ENCODE results near the gene DISP3.

DNA sequence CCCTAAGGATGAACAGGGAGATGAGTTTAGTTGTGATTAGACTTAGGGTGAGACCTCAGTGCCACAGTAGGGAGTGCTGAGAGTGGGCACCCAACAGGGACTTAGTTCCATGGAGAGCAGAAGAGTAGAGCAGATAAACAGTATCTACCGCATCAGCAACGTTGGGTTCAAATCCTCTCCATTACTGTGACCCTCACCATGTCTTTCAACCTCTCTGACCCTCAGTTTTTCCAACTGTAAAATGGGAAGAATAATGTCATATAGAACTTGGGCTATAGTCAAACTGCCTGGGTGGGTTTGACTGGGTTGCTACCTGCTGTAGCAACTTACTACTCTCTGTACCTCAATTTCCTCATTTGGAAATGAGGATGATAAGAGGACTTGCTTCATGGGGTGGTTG, 6.7 kb upstream of the DISP3 start:
- TF ChIP-seq, protein P1, sequence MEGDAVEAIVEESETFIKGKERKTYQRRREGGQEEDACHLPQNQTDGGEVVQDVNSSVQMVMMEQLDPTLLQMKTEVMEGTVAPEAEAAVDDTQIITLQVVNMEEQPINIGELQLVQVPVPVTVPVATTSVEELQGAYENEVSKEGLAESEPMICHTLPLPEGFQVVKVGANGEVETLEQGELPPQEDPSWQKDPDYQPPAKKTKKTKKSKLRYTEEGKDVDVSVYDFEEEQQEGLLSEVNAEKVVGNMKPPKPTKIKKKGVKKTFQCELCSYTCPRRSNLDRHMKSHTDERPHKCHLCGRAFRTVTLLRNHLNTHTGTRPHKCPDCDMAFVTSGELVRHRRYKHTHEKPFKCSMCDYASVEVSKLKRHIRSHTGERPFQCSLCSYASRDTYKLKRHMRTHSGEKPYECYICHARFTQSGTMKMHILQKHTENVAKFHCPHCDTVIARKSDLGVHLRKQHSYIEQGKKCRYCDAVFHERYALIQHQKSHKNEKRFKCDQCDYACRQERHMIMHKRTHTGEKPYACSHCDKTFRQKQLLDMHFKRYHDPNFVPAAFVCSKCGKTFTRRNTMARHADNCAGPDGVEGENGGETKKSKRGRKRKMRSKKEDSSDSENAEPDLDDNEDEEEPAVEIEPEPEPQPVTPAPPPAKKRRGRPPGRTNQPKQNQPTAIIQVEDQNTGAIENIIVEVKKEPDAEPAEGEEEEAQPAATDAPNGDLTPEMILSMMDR (conservative IDR thresholded peaks at IDR 0.05; ENCODE audit: low read length) = no peak
- TF ChIP-seq EZH2phosphoT487 (IDR thresholded peaks at IDR 0.05; ENCODE audit: borderline replicate concordance, low read depth, low read length) = no peak
